ENCODE results near the gene DIPK1A.

DIPK1A gene

DNA sequence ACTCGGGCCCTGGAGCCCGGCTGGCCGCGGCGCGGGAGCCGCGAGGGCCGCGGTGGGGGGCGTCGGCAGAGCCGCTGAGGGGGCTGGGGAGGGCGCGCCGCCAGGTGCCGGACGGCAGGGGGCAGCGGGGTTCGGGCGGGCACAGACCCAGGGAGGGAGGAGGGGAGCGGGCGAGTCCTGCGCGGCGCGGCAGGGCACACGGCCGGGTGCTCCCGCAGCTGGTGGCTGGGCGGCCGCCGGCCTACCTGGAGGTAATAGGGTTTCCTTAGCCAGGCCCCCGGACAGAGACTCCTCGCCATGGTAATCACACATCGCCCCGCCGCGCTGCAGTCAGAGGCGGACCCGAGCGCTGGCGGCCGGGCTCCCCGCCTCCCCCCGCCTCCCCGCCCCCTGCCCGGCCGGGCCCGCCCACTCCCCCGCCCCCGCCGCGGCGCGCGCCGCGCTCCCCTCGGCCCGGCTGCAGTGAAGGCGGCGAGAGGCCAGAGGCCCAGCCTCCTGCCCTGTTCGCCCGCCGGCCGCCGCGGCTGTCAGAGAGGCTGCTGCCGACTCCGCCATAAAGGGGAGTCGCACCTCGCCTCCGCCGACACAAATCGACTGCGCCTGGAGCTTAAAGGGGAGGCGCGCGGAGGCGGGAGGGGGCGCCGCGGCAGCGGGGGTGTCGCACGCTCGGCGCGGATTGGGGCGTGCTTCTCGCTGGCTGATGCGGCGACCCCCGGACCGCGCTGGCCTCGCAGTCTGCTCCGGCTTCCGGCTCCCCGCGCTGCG lies at the start of gene DIPK1A:
DIPK1A (minus strand) TSS at position 332 of the 765 bp plus-strand sequence; CDS start at position 299, 33 bp downstream.
- DNase-seq (ENCODE audit: low read depth), result no peak

DNA sequence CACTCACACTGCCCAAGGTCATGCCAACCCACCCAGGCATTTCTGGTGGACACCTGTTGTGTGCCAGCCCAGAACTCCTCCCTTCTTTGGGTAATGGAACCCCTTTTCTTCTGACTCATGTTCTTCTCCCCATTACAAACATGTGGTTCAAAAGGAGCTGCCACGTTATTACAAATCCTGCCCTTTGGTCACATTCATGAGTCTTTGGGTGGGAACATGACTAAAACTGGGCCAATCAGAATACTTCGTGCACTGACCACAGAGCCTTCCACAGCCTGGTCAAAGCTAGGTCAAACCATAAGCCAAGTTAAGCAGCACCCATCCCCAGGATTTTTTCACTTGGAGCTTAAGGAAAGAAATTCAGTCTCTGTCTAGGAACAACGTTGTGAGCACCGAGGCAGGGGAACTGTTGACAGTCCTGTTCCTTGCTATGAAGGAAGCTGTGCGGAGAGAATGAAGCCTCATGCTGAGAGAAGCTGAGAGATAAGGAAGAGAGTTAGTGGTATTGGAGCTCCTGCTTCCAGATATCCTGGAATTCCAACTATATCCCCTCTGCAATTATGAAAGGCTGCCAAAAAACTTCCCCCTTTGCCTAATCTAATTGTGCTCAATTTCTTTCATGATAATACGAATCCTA lies 46.8 kb upstream of the DIPK1A start:
- no peak for DNase-seq (ENCODE audit: low read depth)

DNA sequence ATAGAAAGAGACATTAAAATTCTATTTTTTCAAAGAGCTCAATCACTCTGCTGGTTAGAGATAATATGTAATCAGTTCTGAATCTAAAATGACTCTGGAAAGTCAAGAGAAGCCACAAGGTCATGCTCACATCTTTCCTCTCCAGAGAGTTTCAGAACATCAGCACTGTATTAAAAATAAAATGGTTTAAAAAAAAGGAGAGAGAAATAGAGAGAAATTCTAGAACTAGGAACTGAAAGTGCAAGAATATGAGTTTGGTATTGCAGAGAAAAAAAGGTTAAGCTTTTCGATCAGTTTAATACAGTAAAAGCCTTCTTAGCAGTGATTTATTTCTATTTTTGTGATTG lies 44.0 kb upstream of the DIPK1A start:
- no peak for DNase-seq (ENCODE audit: low read depth)

DNA sequence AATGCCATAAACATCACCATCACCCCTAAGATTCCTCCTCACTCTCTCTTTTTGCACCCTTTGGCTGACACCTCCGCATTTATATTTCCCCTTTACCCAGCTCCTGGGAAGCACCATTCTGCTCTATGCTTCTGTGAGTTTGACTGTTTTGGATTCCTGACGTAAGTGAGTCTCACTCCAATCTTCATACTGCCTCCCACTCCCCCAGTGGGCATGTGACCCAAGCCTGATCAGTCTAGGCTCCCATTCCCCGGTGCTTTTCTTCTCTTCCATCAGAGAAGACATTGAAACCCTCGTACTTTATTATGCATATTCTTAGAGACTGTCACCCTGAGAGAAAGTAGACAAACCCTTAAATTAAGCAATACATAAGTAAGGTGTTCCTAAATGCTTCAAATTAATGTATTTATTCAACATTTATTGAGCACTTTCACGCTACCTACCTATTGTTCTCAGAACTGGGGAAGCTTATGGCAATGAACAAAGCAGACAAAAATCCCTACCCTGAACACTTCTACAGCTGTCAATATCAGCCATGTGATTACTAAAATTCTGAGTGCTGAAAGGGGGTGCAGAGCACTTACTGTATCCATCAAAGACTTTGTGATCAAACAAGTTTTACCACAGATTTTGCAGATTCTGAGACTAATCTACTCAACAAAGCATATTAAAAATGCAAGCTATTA lies 43.4 kb upstream of the DIPK1A start:
- no peak for DNase-seq (ENCODE audit: low read depth)

DNA sequence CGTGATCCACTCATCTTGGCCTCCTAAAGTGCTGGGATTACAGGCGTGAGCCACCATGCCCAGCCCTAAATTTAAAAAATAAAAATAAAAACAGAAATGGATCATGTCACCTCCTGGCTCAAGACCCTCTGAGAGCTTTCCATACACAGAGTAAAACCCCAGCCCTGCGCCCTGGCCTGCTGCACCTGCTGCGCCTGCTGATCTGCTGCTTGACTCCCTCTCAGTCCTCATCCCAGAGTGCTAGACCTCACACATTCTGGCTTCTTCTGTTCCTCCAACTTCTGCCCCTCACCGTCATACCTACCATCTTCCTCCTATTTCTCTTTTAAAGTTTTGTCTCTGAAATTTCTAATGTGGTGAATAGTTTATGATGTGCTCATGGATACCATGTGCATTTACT lies 42.7 kb upstream of the DIPK1A start:
- DNase-seq (ENCODE audit: low read depth), result no peak

DNA sequence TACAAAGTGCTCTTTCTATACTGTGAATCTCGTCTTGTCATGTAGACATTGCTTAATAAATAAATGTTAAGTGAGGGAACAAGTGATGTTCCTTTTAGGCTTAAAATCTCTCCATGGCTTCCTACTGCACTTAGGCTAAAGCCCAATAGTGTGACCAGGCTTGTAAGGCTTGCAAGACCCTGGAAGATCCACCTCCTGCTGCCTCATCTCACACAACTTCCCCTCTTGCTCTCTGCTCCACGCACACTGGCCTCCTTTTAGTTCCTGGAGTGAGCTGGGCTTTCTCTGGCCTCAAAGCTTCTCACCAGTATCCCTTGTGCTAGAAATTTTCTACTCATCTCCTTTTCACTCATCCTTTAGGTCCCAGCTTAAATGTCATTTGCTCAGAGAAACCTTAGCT lies 41.5 kb upstream of the DIPK1A start:
- DNase-seq (ENCODE audit: low read depth), result no peak

DNA sequence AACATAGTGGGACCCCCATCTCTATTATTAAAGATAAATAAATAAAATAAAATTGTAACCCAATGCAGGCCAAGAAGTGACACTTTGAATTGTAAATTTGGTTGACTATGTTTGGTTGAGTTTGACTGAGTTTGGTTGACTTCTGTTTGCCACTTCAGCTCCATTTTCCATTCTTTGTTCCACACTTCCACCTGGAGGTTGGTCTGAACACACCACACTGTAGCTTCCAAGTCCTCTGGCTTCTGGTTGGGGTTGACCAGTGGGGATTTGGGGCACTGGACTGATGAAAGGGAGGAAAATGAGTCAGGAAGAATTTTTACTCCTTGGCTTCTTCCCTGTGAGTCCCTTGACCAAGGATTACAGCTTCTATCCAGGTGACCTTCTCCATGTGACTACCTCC lies 40.6 kb upstream of the DIPK1A start:
- DNase-seq (ENCODE audit: low read depth), result no peak

DNA sequence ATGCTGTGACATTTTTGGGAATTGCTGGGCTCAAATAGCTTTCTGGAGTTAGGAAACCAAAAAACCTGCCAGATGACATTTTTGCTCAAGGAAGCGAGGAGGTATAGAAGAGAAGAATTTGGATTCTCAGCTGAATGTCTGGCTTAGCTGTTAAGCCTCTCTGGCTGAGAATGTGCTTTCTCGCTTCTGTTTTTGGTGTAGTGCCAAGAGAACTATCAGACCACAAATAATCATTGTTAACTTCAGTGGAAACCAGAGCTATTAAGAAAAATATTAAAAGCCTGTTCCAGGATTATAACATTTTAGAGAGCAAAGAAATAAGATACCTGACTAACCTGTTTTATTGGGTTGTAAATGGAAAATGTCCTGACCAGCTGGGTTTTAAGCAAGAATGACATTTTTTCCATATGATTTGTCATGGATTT lies 39.5 kb upstream of the DIPK1A start:
- DNase-seq (ENCODE audit: low read depth), result no peak

DNA sequence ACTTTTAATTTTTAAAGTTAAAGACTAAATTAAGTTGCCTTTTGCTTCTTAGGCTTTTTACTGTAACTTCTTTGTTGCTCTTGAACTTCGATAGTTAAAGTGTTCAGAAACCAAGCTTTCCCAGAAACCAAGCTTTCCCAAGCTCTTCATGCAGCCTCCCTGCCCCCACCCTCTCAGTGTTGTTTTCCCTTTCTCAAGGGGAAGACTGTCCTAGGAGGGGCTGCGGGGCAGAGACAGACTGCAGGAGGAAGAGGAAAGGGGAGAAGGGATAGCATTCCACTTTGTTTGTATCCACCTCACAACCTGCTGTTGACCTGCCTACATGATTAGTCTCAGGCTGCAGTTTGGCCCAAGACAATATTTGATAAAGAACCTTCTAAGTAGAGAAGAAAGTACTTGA lies 39.0 kb upstream of the DIPK1A start:
- DNase-seq (ENCODE audit: low read depth), result no peak

DNA sequence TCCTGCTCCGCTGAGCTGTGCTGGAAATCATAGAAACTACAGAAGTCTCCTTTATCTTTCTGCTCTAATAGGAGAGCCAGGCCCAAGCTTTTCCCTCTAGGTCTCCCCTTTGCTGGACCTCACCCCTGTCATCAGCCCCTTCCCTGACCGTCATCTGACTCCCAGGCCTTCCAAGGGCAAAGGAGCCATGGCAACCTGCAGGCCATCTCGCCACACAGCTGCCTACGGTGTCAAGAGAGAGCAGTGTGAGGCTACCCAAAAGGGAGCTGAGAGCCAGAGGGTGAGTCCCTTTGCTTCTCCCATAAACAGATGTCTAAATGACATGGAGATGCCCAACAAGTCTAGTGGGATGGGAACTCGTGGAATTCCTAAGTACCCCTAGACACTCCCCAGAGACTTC lies 37.6 kb upstream of the DIPK1A start:
- DNase-seq (ENCODE audit: low read depth), result no peak

DNA sequence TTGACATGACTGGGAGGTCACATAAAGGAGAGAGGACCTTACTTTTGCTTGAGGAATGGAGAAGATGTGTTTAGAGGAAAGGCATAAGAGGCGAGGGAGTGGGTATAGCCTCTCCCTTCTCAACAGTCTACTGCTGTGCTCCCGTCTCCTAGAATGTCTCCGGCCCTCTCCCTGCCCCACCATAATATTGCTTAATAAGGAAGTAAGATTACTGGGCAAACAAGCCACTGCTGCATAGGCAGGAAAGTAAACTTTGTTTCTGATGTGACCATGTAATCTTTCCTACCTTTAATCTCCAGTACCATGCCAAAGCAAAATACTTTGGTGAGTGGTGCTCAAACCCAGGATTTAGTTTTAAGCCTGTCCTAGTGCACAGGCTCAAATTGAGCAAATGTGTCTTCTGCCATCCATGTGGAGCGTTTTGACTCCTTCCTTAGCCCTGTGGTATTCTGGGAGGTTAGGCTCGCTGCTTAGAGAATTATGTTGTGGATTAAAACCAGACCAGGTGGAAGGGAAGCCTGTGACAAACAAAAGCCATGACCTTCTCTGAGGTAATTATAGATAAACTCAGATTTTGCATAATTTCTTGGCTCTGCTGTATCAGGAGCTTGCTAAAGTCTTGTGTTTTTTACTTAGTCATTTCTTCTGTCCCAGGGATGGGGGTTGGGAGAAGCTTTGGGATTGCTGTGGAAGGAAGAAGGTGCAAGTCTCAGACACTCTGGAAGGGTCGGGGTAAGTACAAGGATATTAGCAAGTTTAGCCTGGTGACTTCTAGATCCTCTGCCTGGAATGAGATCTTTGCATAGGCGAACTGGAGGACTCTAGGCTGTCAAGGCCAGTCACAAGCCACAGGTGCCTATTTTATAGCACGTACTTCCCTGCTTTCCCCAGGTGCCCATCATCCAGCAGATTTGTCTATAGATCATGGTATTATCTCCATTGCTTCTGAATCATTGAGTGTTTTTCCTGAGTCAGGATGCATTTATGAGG lies 34.5 kb upstream of the DIPK1A start:
- DNase-seq (ENCODE audit: low read depth), result no peak

DNA sequence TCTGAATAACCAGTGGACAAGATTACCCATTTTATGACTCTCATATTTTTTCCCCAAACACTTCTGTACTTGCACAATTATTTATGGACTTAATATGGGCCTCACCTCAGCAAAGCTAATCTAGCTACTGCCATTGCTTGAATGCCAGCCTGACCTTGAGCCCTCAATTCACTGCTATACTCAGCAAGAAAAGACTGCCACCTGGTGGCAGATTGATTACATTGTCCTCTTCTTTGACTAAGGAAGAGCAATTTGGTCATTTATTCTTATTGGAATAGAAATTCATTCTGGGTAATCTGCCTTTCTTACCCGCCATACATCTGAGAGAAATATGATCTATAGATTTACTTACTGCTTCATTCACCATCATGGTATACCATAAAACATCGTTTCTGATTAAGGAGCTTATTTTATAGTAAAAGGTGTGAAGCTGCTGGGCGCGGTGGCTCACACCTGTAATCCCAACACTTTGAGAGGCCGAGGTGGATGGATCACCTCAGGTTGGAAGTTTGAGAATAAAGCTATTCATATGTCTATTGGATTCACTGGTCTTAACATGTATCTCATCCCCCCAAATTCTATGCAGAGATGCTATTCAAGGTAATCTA lies 32.9 kb upstream of the DIPK1A start:
- peak; percentile 31 for DNase-seq (ENCODE audit: low read depth)

DNA sequence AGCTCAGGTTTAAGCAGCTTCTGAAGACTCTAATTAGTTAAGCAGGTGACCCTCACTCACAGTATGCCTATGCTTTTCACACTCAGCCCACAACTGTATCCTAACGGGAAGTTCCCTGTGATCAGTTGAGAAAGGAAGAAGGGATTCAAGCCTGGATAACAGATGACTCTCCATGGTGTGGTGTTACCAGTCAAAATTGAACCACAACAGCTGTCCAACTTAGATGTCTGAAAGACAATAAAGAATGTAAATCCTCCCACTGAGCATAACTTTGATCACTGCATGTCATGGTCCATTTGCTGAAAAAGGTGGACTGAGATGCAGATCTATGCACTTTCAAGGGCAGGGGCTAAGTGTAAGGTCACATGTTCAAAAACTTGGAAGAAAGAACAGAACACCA lies 32.3 kb upstream of the DIPK1A start:
- no peak for DNase-seq (ENCODE audit: low read depth)

DNA sequence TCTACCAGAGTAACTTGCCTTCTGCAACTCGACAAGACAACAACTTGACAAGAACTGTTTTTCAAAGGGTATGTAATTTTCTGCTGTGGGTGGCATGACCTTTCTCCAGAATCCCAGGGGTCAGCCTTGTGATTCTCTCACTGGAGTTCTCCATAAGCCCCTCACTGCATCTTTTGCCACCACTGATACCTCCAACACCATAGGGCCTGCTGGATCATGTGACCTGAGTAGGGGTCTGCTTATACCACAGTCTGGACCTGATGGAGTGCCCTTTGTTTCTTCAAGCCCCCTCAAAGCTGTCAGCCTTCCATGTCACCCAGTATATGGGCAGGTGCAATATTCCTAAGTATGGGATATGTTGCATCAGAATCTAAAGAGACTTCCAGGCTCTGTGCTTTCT lies 31.6 kb upstream of the DIPK1A start:
- no peak for DNase-seq (ENCODE audit: low read depth)

DNA sequence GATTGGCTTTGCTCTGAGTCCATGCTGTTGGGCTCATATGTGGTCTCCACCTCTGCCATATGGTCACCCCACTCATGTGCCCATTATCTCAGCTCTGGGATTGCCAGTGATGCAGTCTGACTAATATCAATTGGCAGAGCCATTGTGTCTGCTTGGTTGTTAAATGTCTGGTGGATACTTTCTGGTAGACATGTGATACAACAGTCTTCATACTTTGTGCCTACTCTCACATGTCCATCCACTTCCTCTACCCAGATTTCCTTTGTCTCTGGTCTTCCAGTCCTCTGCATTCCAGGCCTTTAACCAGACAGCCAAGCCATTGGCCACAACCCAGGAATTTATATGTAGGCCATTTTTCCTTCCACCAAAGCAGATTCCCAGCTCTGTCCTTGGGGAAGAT lies 30.8 kb upstream of the DIPK1A start:
- DNase-seq (ENCODE audit: low read depth), result no peak

DNA sequence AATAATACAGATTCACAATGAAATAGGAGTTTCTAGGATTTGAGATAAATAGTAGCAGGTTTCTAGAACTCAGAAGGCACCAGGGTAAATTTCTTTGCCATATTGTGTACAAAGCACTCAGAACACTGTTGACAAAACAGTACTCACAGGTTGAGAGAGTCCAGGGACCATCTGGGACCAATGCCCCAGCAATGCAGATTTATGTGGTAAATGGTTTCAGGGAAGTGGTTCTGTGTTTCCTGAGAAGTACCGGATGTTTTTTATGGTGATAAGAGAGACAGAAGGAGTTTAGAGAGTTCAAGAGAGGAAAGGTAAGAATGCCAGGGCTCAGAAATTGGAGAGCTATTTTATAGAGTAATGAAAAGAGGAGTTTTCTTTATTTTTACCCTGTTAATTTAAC lies 29.6 kb upstream of the DIPK1A start:
- no peak for DNase-seq (ENCODE audit: low read depth)

DNA sequence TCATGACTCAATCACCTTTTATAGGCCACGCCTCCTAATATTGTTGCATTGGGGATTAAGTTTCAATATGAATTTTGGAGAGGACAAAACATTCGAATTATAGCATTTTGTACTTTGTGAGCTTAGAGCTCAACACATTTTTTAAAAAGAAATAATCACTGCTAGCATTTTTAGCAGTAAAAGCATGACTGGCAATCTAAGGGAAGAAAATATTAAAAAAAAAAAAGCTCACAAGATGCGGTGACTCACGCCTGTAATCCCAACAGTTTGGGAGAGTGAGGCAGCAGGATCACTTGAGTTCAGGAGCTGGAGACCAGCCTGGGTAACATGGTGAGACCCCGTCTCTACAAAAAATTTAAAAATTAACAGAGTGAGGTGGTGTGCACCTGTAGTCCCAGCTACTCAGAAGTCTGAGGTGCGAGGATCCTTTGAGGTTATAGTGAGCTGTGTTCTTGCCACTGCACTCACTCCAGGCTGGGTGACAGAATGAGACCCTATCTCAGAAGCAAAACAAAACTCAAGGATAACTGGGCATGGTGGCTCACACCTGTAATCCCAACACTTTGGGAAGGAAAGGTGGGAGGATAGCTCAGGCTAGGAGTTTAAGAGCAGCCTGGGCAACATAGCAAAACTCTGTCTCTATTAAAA lies 28.8 kb upstream of the DIPK1A start:
- DNase-seq (ENCODE audit: low read depth), result no peak

DNA sequence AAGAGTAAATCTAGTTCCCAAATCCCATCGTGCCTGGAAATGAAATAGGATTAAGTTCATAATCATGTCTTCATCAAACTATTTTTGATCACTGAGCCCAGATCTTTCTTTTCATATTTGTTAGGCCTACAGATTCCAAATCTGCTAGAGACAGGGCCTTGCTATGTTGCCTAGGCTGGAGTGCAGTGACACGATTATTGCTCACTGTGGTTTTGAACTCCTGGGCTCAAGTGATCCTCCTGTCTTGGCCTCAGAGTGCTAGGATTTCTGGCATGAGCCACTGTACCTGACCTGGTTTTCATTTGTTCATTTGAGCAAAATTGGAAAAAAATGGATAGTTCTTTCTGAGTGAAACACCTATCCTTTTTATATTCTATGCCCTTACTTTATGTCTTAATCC lies 28.0 kb upstream of the DIPK1A start:
- no peak for DNase-seq (ENCODE audit: low read depth)

DNA sequence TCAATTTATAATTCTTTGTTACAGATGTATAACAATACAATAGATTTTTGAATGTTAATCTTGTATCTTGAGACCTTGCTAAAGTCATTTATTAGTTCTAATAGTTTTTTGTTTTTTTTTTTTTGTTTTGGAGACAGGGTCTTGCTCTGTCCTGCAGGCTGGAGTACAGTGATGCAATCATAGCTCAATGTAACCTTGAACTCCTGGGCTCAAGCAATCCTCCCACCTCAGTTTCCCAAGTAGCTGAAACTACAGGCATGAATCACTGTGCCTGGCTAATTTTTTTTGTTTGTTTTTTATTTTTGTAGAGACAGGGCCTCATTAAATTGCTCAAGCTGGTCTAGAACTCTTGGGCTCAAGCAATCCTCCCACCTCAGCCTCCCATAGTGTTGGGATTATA lies 26.2 kb upstream of the DIPK1A start:
- DNase-seq (ENCODE audit: low read depth), result no peak

DNA sequence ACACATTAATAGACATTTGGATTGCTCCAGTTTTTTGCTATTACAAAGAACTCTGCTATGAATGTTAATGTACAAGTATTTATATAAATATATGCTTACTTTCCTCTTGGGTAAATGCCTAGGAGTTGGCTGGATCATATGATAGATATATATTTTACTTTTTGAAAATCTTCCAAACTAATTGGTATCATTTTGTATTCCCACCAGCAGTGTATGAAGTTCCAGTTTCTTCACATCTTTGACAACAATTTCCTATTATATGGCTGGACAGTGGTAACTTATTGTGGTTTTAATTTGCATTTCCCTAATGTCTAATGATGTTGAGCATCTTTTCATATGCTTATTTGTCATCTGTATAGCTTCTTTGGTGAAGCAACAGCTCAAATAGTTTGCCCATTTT lies 23.8 kb upstream of the DIPK1A start:
- DNase-seq (ENCODE audit: low read depth), result no peak

Measured in CMK (cell line).